Endodermal cell (in vitro differentiated cells): ENCODE data around the gene CECR2. TPM values are rescaled to one million over a fixed set of nuclear protein-coding genes. Genes with fewer than 3 reads are reported as not detected.

ENCODE experiments used
- DNase-seq: peaks from one replicate; pipeline ENCODE4 v3.0.0-alpha.2; 2017
- H3K27ac ChIP-seq: 2 replicates; pipeline ENCODE4 v1.5.1; 2013; ENCODE audit warnings: mild to moderate bottlenecking, low read depth, low read length, moderate library complexity
- H3K27me3 ChIP-seq: 2 replicates; pipeline ENCODE4 v1.6.1; 2013; ENCODE audit warnings: mild to moderate bottlenecking, low read length, moderate library complexity; ENCODE audit not compliant: insufficient read depth, control insufficient read depth, poor library complexity, severe bottlenecking
- H3K36me3 ChIP-seq: 2 replicates; pipeline ENCODE4 v1.7.0; 2013; ENCODE audit warnings: mild to moderate bottlenecking, low read length, moderate library complexity; ENCODE audit not compliant: control insufficient read depth, insufficient read depth
- H3K4me1 ChIP-seq: one replicate; pipeline ENCODE4 v1.7.0; 2013; ENCODE audit warnings: low read length; ENCODE audit not compliant: control insufficient read depth, insufficient read depth
- H3K4me3 ChIP-seq: 2 replicates; pipeline ENCODE4 v1.5.1; 2013; ENCODE audit warnings: mild to moderate bottlenecking, low read length, moderate library complexity
- H3K9ac ChIP-seq: 2 replicates; pipeline ENCODE4 v1.6.1; 2013; ENCODE audit warnings: mild to moderate bottlenecking, low read length, moderate library complexity; ENCODE audit not compliant: poor library complexity, severe bottlenecking; ENCODE audit errors: extremely low read depth
- H3K9me3 ChIP-seq: 2 replicates; pipeline ENCODE4 v1.6.1; 2013; ENCODE audit warnings: mild to moderate bottlenecking, low read length, moderate library complexity; ENCODE audit not compliant: control insufficient read depth
- H3K27ac Mint-ChIP-seq: 2 replicates; pipeline ENCODE4 v1.8.0; 2020; ENCODE audit warnings: mixed read lengths
- H3K27me3 Mint-ChIP-seq: 2 replicates; pipeline ENCODE4 v1.8.0; 2021; ENCODE audit warnings: mild to moderate bottlenecking, mixed read lengths; ENCODE audit not compliant: insufficient read depth
- H3K36me3 Mint-ChIP-seq: 2 replicates; pipeline ENCODE4 v1.8.0; 2020; ENCODE audit warnings: low read depth, mixed read lengths
- H3K4me1 Mint-ChIP-seq: 2 replicates; pipeline ENCODE4 v1.8.0; 2020; ENCODE audit warnings: mixed read lengths
- H3K4me3 Mint-ChIP-seq: 2 replicates; pipeline ENCODE4 v1.8.0; 2020; ENCODE audit warnings: mild to moderate bottlenecking, moderate library complexity, mixed read lengths
- H3K9me3 Mint-ChIP-seq: 2 replicates; pipeline ENCODE4 v1.8.0; 2020; ENCODE audit warnings: mild to moderate bottlenecking, mixed read lengths
- WGBS, 2 experiments: methylation state at CpG; one replicate each; pipeline versions ENCODE4 v1.1.5 to v1.1.7; 2013; ENCODE audit warnings: missing lambda C conversion rate in 2 of 2, mixed read lengths in 1 of 2; ENCODE audit not compliant: insufficient coverage in 1 of 2, insufficient read length in 1 of 2; 5-methylcytosine and 5-hydroxymethylcytosine counted together
- total RNA-seq, 2 donors: library from RNA; stranded (reverse); fragmentation: NEBNext Ultra II Directional in 1 of 2; extraction: Animal tissue kit (Norgen Biotek cat#: 25700) in 1 of 2; gene quantifications; 2 replicates in 1 of 2; 3 replicates in 1 of 2; pipeline ENCODE4 v1.2.1, GENCODE V29; 2021
- TF ChIP-seq, protein P1 (sequence below): fragments of 200-600 bp; sonication (generic); conservative IDR thresholded peaks from 2 replicates; pipeline ENCODE4 v1.5.0; 2021; ENCODE audit warnings: antibody characterized with exemption, mild to moderate bottlenecking

Gene CECR2
- total RNA-seq, 2 donors from 2014 or later, result 98.9 to 105 TPM

DNA sequence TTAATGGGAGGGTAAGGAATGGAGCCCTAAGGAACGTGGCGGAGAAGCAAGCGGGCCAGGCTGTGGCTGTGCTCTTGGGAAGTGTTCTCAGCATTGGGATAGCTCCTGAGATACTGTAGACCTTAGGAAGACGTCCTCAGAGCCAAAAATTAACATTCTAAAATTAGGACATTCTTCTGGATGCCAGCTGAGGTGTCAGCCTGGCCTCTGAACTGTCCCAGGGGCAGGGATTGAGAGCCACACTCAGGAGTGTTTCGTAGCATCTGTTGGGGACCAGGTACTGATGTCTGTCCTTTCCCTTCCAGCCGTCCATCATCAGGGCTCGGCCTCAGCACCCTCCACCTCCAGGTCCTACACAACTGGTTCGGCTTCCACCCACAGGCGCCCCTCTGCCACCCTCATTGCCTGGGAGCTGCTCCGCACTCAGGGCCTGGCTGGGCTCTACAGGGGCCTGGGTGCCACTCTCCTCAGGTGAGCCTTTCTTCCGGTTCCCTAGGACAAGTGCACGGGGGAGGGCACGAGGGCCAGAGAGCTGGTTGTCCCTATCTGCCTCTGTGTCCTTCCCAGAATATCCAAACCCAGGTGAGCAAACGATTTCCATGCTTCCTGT lies 217.7 kb downstream of the CECR2 start:
- Histone ChIP-seq H3K36me3 (peaks cover 25% of the 10 kb centered on the region), H3K27ac (no peak overlapping the region), H3K4me1 (no peaks in the 10 kb centered on the region), H3K27me3 (no peaks in the 10 kb centered on the region), H3K9ac (no peak overlapping the region), H3K9me3 (no peaks in the 10 kb centered on the region), H3K4me3 (no peak overlapping the region)
- peaks cover 50% of the 10 kb centered on the region for H3K36me3 Mint-ChIP-seq
- DNase-seq, result no peak
- H3K27me3 Mint-ChIP-seq, result no peaks in the 10 kb centered on the region
- H3K4me3 Mint-ChIP-seq, result no peak overlapping the region
- no peaks in the 10 kb centered on the region for H3K9me3 Mint-ChIP-seq
- 93 to 94% methylated on average over 13 to 14 of the region's 14 CpGs for WGBS, 2 experiments
- H3K27ac Mint-ChIP-seq, result no peak overlapping the region
- peaks cover 6% of the 10 kb centered on the region for H3K4me1 Mint-ChIP-seq
- TF ChIP-seq, protein P1, sequence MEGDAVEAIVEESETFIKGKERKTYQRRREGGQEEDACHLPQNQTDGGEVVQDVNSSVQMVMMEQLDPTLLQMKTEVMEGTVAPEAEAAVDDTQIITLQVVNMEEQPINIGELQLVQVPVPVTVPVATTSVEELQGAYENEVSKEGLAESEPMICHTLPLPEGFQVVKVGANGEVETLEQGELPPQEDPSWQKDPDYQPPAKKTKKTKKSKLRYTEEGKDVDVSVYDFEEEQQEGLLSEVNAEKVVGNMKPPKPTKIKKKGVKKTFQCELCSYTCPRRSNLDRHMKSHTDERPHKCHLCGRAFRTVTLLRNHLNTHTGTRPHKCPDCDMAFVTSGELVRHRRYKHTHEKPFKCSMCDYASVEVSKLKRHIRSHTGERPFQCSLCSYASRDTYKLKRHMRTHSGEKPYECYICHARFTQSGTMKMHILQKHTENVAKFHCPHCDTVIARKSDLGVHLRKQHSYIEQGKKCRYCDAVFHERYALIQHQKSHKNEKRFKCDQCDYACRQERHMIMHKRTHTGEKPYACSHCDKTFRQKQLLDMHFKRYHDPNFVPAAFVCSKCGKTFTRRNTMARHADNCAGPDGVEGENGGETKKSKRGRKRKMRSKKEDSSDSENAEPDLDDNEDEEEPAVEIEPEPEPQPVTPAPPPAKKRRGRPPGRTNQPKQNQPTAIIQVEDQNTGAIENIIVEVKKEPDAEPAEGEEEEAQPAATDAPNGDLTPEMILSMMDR, result no peak

DNA sequence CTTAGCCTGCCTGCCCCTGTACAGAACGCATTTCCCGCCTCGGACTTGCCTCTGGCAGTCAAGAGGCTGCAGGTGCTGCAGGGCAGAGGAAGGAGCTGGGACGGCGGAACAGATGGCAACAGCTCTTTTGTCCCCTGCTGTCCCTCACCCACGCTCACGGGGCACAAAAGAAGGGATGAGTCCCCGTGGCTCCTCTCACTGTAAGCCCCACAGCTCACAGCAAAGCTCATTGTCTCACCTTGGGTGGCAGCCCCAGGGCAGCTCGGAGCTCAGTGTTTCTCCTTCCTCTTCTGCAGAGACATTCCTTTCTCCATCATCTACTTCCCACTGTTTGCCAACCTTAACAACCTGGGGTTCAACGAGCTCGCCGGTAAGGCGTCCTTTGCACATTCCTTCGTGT lies 218.4 kb downstream of the CECR2 start:
- H3K27me3 ChIP-seq, result no peaks in the 10 kb centered on the region
- DNase-seq, result no peak
- TF ChIP-seq, protein P1, result no peak
- H3K27ac Mint-ChIP-seq, result no peak overlapping the region
- H3K9ac ChIP-seq, result no peak overlapping the region
- peaks cover 55% of the 10 kb centered on the region for H3K36me3 Mint-ChIP-seq
- no peak overlapping the region for H3K27ac ChIP-seq
- peaks cover 32% of the 10 kb centered on the region for H3K36me3 ChIP-seq
- no peak overlapping the region for H3K4me3 ChIP-seq
- WGBS, 2 experiments, result 90 to 92% methylated on average over 11 to 14 of the region's 14 CpGs
- no peaks in the 10 kb centered on the region for H3K9me3 ChIP-seq
- H3K27me3 Mint-ChIP-seq, result no peaks in the 10 kb centered on the region
- H3K4me3 Mint-ChIP-seq, result no peak overlapping the region
- no peaks in the 10 kb centered on the region for H3K9me3 Mint-ChIP-seq
- no peaks in the 10 kb centered on the region for H3K4me1 ChIP-seq
- peaks cover 6% of the 10 kb centered on the region for H3K4me1 Mint-ChIP-seq

DNA sequence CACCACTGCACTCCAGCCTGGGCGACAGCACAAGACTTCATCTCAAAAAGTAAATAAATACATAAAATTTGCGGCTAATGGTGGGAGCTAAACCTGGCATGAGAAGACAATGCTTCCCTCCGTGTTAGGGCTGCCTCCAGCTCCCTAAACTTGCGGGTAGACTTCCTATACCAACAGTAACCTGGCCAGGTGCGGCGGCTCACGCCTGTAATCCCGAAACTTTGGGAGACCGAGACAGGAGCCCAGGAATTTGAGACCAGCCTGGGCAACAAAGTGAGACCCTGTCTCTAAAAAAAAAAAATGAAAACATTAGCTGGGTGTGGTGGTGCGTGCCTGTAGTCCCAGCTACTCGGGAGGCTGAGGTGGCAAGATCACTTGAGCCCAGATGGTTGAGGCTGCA lies 219.3 kb downstream of the CECR2 start:
- TF ChIP-seq, protein P1, result no peak
- Mint-ChIP-seq H3K9me3 (no peaks in the 10 kb centered on the region), H3K4me3 (no peak overlapping the region), H3K36me3 (peaks cover 58% of the 10 kb centered on the region), H3K27me3 (no peaks in the 10 kb centered on the region), H3K4me1 (peaks cover 6% of the 10 kb centered on the region), H3K27ac (no peak overlapping the region)
- H3K9me3 ChIP-seq, result no peaks in the 10 kb centered on the region
- no peak overlapping the region for H3K9ac ChIP-seq
- no peaks in the 10 kb centered on the region for H3K4me1 ChIP-seq
- no peak overlapping the region for H3K4me3 ChIP-seq
- no peaks in the 10 kb centered on the region for H3K27me3 ChIP-seq
- H3K36me3 ChIP-seq, result peaks cover 40% of the 10 kb centered on the region
- 95 to 97% methylated on average over 4 to 11 of the region's 11 CpGs for WGBS, 2 experiments
- H3K27ac ChIP-seq, result no peak overlapping the region
- no peak for DNase-seq
